ENCODE results near the gene SERINC2.
A peak's percentile ranks its signal among the peaks of the same experiment; 100 is the strongest.
"Not testable (repeated sequence)": the region's sequence is repeated elsewhere in the genome, so short reads cannot be mapped to it uniquely, and the experiment has no call there.

The SERINC2 gene

GRCh38 chr1:31416101-31416736 is 3.2 kb downstream of the SERINC2 start:
- DNase-seq: no peak

DNA sequence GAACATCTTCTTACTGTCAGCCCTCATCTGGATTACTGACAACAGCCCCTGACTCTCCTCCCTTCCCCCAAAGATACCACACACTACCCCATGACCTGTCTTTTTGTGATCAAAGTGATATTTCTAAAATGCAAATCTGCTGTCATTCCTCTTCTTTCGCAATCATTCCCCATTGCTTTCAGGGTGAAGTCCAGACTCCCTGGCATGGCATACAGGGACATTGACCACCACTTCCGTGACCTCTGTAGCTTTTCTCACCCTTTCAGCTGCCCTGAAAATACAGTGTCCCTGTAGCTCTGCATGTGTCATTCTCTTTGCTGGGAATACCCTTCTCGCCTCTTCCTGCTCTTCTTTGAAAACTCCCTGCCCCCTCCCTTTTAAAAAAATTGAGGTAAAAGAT is 4.1 kb downstream of the SERINC2 start:
- DNase-seq: no peak

DNA sequence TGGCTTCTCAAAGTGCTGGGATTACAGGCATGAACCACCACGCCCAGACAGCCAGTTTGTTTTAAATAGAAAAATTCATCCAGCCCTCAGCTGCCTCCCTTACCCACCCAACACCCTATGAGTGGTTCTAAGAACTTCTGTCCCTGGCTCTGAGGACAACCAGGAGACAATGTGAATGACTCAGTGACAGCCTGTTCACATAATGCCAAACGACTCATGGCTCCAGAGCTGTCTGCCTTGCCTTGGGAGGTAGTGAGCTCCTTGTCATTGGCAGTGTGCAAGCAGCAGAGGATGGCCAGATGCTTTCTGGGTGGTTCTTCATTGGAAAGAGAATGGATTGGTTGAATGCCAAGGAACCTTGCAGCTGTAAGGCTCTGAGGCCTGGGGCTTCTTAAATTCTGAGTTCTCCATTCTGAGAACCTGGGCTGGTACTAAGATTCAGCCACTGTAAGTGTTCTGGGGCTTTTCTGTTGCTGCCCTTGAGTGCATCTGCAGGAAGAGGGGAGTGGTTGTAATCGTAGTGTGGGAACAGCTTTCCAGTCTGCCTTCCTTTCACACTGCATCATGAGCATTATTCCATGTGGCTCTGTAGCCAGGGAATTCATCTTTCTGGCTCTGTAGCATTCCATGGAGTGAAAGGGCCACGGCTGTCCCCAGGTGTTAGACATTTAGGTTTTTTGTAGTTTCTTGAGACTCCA is 5.8 kb downstream of the SERINC2 start:
- DNase-seq: no peak

GRCh38 chr1:31420716-31421115 is 7.7 kb downstream of the SERINC2 start:
- DNase-seq: no peak

DNA sequence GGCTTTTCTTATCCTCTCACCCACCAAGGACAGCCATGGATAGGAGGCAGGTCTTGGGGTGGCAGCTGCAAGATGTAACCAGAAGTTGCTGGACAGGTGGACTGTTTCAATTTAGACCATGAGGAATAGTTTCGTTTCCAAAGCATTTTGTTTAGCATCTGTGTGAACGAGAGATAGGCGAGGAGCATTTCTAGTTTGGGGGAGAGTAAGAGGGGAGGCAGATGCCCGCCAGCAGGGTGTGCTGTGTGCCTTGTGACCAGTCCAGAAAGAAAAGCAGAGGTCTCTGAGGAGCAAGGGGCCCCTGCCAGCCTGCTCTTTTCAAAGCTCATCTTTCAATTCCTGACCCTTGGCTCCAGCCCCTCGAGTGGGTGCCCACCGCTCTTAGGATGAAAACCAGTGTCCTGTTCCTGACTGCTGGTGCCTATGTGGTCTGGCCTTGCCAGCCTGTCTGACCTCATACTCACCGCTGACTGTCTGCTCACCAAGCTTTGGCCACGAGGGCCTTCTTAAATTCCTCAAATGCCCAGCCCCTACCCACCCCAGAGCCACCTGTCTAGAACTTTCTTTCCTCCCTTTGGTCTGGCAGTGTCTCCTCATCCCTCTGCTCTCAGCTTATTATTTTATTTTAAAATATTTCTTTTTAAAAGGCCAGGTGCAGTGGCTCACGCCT is 8.5 kb downstream of the SERINC2 start:
- peak in 1 of 2 experiments; percentile 64 for DNase-seq

- DNase-seq: peak; percentile 28 to 73
Observed at GRCh38 chr1:31422505-31423319, 9.7 kb downstream of the SERINC2 start.

GRCh38 chr1:31423418-31423947 is 10.5 kb downstream of the SERINC2 start:
- DNase-seq: peak in 1 of 2 experiments; percentile 39

DNA sequence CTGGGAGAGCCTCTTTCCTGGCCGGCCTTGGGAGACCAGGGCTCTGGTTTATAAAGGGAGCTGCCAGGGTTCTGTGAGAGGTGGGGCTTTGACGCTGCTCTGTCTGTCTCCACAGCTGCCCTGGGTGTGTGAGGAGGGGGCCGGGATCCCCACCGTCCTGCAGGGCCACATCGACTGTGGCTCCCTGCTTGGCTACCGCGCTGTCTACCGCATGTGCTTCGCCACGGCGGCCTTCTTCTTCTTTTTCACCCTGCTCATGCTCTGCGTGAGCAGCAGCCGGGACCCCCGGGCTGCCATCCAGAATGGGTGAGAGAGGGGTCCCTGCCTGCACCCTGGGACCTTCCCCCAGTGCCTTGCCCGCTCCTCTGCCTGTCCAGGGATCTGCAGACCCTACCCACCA is 11.6 kb downstream of the SERINC2 start:
- no peak for DNase-seq

GRCh38 chr1:31425301-31426081 is 12.5 kb downstream of the SERINC2 start:
- no peak for DNase-seq

GRCh38 chr1:31426249-31426922 is 13.4 kb downstream of the SERINC2 start:
- DNase-seq: no peak

DNA sequence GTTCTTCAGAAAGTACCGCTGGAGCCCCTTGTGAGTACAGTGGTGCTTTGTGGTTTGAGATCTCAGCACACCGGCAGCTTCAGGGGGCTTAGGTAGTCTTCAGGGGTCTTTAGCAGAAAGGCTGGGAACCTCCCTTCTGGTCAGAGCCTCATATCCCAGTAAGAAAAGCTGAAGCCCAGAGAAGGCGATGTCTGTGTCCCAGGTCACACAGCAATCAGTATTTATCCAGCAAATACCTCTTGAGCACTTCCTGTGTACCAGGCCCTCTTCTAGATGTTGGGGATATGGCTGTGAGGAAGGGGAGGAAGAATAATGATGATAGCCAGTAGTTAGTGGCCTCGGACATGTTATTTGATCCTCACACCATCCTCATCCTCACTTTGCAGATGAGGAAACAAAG is 14.3 kb downstream of the SERINC2 start:
- DNase-seq: no peak

GRCh38 chr1:31428436-31429221 is 15.6 kb downstream of the SERINC2 start:
- DNase-seq: no peak

GRCh38 chr1:31429583-31429982 is 16.6 kb downstream of the SERINC2 start:
- DNase-seq: no peak

DNA sequence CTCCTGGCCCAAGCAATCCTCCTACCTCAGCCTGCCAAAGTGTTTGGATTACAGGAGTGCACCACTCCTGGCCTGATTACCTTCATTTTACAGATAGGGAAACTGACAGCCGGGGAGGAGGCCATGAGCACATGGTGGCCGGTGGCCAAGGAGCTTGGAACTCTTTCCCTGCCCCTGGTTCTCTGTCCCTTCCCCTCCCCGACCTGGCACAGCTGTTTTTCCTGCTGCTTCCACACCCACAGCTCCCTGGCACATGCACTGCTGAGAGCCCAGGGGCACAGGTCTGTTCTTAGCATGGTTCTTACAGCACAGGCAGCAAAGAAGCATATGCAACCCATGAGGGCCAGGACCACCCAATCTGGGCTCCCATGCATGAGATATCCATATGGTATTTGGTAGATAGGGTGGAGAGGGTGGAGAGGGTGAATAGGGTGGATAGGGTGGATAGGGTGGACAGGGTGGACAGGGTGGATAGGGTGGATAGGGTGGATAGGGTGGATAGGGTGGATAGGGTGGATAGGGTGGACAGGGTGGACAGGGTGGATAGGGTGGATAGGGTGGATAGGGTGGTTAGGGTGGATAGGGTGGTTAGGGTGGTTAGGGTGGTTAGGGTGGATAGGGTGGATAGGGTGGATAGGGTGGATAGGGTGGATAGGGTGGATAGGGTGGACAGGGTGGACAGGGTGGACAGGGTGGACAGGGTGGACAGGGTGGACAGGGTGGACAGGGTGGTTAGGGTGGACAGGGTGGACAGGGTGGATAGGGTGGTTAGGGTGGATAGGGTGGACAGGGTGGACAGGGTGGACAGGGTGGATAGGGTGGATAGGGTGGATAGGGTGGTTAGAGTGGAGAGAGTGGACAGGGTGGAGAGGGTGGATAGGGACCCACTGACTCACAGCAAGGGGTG is 18.6 kb downstream of the SERINC2 start:
- not testable (repeated sequence) for DNase-seq

GRCh38 chr1:31432592-31433395 is 19.8 kb downstream of the SERINC2 start:
- no peak for DNase-seq

- no peak for DNase-seq
Observed at GRCh38 chr1:31433396-31433930, 20.4 kb downstream of the SERINC2 start.

DNA sequence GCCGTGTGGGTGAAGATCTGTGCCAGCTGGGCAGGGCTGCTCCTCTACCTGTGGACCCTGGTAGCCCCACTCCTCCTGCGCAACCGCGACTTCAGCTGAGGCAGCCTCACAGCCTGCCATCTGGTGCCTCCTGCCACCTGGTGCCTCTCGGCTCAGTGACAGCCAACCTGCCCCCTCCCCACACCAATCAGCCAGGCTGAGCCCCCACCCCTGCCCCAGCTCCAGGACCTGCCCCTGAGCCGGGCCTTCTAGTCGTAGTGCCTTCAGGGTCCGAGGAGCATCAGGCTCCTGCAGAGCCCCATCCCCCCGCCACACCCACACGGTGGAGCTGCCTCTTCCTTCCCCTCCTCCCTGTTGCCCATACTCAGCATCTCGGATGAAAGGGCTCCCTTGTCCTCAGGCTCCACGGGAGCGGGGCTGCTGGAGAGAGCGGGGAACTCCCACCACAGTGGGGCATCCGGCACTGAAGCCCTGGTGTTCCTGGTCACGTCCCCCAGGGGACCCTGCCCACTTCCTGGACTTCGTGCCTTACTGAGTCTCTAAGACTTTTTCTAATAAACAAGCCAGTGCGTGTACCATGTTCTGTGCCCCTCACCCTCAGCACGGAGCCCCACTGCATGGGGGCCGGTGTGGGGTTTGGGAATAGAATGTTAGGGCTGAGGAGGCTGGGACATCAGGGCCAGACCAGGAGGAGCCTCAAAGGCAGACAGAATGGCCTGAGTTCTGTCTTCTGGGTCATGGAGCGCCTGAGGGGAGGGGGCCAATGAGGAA is 21.3 kb downstream of the SERINC2 start:
- DNase-seq: peak; percentile 31 to 79

DNA sequence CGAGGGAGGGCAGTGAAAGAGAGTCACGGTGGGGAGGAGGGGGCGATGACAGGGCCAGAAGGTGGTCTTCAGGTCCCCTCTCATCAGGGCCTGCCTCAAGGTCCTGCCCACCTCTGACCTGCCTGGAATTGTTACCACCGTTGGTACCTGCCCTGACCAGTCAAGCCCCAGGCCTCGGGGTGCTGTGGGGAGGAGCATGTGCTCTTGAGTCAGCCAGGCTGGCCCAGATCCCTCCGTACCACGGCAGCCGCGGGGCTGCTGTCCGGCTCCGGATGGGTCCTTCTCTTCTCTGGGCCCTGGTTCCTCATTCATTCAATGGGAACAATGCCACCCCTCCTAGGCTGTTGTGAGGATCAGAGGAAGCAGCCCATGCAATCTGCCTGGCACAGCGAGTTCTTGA is 22.0 kb downstream of the SERINC2 start:
- no peak for DNase-seq

Data from NCI-H524 (cell line).